Spleen (tissue), 7 donors: ENCODE measurements around the gene SLC30A4.

Source experiments
- CTCF ChIP-seq, 11 experiments: fragments of 200-600 bp in 7 of 11; fragments of 450-650 bp in 4 of 11; sonication (generic) in 4 of 11; IDR thresholded peaks in 8 of 11; conservative IDR thresholded peaks in 3 of 11; 1 replicate in 7 of 11; 2 replicates in 4 of 11; pipeline versions ENCODE4 v1.4.0 to v1.8.0; 2016 to 2021; ENCODE audit warnings: antibody characterized with exemption in 11 of 11, inconsistent platforms in 4 of 11, mild to moderate bottlenecking in 1 of 11
- POLR2A ChIP-seq, 3 donors: fragments of 450-650 bp; IDR thresholded peaks; one replicate each; pipeline ENCODE4 v1.5.1; 2017; ENCODE audit warnings: antibody characterized with exemption in 3 of 3, mild to moderate bottlenecking in 1 of 3
- POLR2AphosphoS5 ChIP-seq, 3 donors: sonication (generic); formaldehyde crosslinking; IDR thresholded peaks; one replicate each; pipeline ENCODE4 v1.5.1; 2017; ENCODE audit warnings: antibody characterized with exemption in 3 of 3
- donor health status: DM: no; HTN: no; CAD: no; lungs with moderate emphysema.
- donor health status: DM: no; HTN: no; CAD: no.
- donor health status: DM: no; HTN: no; CAD: no.

- TF ChIP-seq POLR2AphosphoS5 (IDR thresholded peaks at IDR 0.05) (no peak), CTCF (IDR thresholded peaks at IDR 0.05 in 8 of 11, conservative IDR thresholded peaks at IDR 0.05 in 3 of 11) (no peak), POLR2A (IDR thresholded peaks at IDR 0.05) (no peak)
These were observed 72.4 kb downstream of the SLC30A4 start for GRCh38 chr15:45449916-45450867.
